T1000 (cell line): ENCODE measurements around the gene DTNB.
"Not testable (repeated sequence)": the region's sequence is repeated elsewhere in the genome, so short reads cannot be mapped to it uniquely, and the experiment has no call there.

ENCODE experiments used
- DNase-seq: peaks from one replicate; lab custom pipeline; 2025; ENCODE audit warnings: mixed read lengths; lab: John Stamatoyannopoulos, UW

Gene DTNB

DNA sequence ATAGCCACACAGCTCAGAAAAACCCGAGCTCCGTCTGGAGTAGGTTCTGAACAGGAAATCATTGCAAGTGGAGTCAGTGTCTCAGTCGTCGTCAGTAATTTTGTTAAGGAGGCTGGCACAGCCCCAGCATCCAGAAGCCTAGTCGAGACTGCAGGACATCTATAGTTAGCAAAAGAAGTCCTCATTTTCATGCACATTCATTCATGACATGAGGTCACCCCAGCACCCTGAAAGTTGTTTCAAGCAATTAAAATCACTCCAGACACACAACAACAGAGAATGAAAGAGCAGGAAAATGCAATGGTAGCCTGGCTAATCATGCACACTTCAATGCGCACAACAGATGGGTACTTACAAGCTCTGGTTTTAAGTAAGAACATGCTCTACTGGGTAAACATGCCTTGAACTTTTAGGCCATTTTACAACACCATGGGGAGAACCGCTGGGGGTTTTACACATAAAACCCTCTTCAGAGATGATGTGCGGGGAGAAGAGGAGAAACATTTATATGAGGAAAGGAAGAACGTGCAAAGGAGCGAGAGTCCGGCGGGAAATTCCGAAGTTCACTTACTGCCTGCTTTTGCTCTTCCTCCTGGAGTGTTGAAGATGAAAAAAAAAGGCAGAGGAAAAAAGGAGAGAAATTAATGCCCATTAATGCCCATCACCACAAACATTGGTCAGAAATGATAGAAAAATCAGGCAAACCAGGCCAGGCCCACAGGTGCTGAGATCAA lies 254.3 kb downstream of the DTNB start:
- DNase-seq, result no peak

DNA sequence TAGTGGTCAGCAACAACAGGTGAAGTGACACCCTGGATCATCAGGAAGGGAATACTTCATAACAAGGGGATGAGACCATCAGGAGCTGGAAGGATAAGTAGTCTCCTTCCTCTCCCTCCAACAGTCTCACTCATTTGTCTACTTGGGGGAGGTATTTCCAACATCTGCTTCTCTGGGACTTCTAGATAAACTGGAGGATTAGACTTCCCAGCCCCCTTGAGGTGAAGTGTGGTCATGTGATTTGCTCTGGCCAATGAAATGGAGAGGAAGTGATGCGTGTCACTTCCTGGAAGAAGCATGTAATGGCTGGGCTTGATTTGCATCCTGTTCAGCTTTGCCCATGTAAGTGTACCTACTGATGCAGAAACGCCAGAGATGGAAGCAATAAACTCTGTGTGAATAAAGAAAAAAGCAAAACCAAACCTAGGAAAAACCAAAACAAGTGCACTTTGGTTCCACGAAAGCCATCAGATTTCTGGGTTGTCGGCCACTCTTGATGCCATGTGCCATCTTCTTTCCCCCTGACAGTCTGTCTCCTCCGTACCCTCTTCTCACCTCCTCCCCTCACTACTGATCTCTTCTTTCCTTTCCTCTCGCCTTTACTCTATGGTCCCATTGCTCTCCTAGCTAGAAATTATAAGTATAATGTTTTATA lies 255.5 kb downstream of the DTNB start:
- no peak for DNase-seq

DNA sequence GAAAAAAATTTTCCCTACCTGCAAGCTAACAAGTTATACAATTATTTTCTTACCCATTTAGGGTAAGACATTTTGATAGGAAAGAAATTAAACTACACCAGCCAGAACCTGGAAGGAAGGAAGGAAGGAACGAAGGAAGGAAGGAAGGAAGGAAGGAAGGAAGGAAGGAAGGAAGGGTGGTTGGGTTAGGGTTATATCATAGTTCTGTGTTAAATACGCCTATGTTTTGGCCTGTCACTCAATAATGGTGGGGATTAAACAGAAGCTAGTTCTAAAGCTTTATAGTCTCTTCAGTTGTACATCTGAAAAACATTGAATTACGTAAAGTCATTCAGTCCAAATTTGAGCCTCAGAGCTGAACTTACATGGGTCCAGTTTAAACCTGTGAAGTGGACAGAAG lies 256.7 kb downstream of the DTNB start:
- no peak for DNase-seq

DNA sequence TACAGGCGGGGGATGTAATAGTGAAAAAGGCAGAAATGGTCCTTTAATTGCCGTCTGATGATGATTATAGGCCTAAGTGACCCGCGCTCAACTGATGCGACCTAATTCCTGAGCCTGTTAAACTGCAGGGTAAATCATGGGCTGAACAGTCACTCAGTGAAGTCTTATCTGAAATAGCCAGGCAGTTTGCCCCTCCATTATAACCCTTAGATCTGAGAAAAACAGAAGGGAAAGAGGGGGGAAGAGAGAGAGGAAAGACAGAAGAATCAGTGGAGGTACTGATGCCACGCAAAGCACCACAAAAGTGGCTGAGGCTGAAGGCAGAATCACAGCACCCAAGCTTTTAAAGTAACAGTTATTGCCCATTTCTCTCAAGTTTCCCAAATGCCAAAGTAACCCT lies 258.6 kb downstream of the DTNB start:
- no peak for DNase-seq

DNA sequence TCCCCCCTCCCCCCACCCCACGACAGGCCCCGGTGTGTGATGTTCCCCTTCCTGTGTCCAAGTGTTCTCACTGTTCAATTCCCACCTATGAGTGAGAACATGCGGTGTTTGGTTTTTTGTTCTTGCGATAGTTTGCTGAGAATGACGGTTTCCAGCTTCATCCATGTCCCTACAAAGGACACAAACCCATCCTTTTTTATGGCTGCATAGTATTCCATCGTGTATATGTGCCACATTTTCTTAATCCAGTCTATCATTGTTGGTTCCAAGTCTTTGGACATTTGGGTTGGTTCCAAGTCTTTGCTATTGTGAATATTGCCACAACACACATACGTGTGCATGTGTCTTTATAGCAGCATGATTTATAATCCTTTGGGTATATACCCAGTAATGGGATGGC lies 260.0 kb downstream of the DTNB start:
- DNase-seq, result not testable (repeated sequence)

DNA sequence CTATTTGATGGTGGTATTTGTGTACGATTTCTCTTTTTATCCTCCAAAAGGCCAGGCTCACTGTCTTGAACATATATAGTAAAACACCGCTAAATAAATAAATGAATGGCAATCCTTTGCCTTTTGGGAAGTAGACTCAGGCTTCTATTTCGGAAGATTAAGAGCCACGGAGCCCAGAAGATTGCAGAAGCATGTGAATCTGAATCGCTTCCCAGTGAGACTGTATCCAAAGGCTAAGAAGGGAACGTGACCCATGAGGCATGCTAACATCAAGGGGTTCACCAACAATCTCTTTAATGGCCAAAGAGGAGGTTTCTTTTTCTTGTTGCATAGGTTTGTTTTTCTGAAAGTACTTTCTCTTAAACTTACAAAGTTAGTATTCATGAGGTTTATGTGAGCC lies 261.6 kb downstream of the DTNB start:
- DNase-seq, result no peak

DNA sequence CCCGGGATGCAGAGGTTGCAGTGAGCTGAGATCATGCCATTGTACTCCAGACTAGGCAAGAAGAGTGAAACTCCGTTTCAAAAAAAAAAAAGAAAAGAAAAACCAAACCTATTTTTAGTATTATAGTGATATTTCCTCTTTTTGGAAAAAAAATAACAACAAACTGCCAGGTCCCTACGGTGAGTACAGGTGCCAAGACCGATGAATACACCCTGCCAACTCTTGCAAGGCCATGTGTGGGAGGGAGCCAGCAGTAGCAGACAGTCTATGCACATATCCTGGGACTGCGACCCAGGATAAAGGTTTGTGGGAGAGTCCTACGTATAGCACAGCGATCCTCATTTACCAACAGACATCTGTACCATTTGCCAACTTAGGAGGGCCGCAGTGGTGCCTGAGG lies 262.1 kb downstream of the DTNB start:
- DNase-seq, result no peak

DNA sequence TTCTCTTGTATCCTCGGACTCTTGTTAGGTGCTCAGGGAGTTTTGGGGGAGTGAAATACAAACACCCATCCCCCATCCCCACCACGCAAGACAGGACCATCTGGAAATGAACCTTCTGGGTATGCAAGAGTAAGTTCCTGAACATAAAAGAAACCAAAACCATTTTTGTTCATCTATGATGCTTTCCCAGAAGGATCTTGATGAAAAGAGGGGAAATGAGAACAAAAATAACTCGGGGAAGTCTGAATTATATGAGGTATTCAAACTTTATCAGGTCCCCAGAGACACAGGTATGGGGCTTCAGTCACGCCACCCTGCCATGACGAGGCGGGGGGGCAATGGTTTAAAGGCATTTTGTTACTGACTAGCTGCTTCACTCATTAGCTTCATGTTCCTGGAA lies 263.0 kb downstream of the DTNB start:
- DNase-seq, result no peak

DNA sequence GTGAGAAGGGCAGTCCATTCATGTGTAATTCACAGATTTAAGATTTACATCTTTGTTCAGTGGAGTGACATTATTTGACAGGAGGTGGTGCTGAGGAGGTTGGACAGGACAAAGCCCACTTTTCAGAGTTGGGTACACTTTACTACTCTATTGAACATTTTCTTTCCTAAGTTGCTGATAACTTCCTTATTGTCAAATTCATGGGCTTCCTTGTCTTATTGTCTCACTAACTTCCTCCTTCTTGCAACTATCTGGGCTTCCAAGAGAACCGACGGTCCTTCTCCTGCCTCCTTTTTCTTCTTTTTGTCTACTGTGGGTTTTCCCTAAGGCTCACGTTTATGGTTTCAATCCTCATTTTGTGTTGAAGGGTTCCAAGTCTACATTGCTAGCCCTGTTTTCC lies 263.9 kb downstream of the DTNB start:
- no peak for DNase-seq

DNA sequence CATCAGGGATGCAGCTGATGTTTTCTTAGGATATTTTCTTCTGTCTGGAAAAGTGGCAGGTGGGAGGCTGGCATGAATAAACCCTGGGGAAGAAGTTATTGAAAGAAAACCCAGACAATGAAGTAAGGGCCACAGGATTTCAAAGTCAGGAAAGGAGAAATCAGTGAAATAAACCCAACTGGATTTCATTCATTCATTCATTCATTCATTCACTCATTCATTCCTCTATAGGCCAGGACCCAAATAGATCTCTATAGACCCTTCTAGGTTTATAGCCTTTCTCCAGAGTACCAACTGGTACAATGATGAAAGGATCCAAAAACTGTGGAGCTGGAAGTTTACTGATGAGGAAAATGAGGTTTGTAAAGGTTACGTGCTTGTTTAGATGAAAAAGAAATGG lies 264.3 kb downstream of the DTNB start:
- DNase-seq, result no peak

DNA sequence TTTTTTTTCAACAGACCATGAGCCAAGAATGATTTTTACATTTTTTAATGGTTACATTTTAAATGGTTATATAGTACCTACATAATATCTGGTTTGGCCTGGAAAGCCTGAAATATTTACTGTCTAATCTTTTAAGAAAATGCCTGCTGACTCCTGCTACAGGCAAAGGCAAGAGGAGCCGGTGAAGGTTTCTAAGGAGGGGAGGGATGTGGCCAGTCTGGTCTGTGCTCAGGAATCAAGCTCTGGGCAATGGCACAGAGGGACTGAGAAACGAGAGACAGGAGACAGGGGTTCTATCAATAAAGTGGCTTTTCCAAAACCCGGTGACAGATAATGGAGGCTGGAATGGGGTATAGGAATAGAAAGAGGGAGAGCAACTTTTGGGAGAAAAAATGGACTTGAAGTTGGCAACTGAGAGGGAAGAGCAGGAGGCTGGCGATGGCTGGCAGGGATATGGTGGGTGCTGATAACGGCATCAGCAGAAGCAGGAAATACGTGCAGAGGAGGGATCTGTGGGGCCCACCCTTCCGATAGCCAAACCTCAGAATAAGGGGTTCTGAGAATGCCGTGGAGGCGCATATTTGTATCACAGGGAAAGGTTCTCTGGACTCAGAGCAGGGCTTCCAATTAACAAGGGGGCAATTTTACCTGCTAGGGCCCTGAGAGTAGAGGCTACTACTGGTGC lies 267.6 kb downstream of the DTNB start:
- no peak for DNase-seq

DNA sequence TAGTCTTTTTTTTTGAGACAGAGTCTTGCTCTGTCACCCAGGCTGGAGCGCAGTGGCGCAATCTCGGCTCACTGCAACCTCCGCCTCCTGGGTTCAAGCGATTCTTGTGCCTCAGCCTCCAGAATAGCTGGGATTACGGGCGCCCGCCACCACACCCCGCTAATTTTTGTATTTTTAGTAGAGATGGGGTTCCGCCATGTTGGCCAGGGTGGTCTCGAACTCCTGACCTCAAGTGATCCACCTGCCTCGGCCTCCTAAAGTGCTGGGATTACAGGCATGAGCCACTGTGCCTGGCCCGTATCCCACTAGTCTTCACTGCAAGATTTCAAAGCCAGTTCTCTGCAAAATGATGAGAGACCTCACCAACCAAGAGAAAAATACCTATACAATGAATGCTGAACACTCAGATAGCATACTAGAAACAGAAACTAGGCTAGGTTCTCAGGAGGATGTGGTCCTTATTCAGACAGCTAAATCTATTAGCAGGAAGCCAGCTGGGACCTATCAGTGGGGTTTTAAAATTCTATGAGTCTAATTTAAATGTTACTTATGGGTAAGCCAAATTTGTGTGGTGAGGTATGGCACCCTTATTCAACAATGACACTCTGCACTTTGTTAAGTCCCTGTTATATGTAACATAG lies 270.1 kb downstream of the DTNB start:
- DNase-seq, result not testable (repeated sequence)

DNA sequence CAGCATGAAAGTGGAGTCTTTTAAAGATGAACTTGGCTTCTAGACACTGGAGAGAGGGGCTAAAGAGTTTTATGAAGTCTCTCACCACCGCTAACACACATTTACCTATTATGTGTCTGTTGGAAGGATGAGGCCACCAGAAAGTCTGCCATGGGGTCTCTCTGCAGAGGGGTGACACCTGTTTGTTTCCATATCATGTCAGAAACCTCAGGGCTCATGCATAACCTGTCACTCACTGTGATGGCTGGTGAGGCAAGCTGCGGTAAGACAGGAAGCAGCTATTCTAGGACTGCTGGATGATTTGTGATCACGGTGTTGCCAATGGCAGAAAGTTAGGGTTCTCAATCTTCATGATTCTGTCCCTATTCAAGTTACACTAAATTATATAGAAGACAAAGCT lies 270.9 kb downstream of the DTNB start:
- DNase-seq, result no peak

DNA sequence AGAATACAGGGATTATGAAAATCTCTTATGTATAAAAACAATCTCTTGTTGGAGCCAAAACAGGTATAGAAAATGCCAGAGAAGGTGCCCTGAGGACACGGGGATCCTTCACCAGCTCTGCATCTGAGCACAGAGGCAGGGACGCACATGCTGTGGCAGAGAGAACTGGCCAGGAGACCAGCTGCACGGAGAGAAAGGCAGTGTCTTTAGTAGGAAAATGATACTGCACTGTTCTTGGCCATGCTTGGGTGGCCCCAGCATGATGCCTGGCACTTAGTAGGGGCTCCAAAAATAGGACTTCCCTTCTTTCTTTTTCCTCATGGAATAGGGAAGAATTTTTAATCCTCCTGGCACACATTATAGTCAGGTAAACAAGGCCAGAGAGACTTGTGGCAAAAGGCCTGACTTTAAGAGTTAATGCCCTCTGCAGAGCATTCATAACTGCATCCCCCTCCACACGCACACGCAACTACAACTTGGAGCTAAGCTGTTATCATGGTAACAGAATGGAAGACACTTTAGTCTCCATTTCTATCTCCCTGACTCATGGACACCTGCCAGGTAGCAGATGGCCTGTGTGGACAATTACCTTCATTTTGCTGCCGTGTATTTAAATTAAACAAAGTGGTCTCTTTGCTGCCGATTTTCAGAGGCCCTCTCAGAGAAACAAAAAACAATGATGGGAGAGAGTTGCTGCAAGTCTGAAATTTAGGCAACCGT lies 271.9 kb downstream of the DTNB start:
- no peak for DNase-seq

DNA sequence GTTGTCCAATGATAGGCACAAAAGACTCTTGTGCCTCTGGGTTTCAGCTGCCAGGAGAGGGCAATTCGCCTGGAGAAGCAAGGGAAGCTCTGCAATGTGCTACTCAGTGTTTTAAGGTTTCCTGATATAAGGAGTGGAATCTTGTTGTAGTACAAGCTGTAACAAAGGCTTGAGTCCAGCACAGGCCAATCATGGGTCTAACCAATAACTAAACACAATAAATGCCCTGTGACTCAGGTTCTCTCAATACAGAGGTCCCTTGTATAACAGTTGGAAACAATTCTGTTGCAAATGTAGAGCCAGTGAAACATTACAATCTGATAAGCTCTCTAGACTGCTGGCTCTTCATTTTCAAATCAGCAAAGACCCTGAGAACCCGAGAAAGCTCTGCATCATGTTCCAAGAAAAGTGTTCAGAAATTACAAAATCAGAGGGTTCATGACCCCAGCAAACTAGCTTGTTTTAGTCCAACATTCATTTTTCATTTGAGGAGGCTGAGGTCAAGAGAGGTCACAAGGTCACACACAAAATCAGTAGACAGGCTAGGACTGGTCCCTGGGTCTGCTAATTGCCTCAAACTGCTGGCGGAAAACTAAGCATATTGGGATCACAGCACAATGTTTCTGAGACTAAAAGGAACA lies 272.7 kb downstream of the DTNB start:
- no peak for DNase-seq

DNA sequence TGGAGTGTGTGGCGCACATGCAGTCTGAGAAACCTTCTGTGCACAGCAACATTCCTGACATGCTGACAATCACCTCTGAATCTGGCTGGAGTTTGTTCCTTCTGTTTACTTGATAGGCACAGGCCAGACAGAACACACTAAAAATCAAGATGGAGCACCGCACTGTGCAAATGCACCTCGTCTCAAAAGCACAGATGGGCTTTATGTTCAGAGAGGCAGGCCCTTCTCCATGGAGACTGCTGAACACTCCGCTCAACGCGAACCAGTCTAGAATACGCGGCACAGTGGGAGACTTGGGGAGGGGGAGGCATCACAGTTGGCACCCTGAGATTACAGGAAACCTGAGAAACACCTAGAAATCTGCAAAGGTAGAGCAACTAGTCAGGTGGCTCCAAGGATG lies 273.2 kb downstream of the DTNB start:
- DNase-seq, result no peak

DNA sequence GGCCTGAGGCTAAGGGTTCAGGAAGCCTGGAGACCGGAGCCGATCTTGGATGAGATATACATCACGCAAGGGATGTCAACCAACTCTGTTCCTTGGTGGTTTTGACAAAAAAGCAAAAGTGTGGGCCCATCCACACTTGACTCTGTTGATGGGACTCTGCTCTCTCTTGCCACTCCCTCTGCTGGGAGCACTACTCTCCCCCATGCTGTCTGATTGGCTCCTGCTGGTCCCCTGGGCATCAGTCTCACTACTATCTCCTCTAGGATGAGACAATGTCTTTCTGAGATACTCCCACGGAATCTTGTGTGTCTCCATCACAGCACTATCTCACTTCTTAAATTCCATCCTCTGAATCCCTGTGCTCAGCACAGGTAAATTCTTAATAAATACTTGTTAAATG lies 274.8 kb downstream of the DTNB start:
- DNase-seq, result no peak

DNA sequence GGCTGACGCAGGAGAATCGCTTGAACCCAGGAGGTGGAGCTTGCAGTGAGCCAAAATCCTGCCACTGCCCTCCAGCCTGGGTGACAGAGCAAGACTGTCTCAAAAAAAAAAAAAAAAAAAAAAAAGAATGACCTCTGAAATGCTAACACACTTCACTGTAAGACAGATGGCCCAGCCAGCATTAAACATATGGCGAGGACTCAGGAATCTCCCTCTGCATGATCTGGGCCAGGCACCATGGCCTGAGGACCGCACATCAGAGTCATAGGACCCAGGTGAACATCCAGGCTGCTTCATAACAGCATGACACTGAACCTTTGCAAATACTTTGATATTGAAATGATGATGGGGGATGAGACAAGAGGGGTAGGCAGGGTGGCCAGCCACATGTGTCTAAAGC lies 275.6 kb downstream of the DTNB start:
- no peak for DNase-seq

DNA sequence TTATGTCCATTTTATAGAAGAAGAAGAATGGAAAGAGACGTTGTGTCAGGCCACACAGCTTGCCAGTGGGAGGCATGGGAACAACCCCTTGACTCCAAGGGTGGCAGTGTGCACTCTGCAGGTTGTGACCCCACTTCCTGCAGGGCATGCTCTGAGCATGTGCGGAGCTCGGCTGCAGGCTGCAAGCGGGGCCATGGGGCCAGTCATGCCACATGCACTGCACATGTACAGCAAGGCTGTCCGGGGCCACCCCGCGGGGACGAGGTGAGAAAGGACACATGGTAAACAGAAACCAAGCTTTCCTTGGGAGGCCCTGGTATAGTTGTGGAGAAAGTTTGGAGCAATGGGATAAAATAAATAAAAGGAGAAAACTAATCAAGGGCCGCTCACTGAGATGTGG lies 284.2 kb downstream of the DTNB start:
- DNase-seq, result no peak

DNA sequence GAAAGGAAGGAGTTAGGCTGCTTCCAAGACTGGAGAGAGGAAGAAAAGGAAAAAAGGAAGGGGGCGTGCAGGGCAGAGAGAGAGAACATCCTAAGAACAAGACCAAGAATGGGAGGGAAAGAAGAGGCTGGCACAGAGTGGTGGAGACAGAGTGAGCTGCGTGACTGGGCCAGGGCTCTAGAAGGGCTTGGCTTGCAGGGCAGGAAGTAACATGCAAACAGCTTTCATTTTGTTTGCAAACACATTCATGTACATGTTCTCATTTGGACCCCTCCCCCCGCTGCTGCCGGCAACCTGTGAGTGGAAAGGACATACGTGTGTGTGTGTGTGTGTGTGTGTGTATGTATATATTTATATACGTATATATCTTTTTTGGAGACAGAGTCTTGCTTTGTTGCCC lies 284.9 kb downstream of the DTNB start:
- DNase-seq, result no peak

DNA sequence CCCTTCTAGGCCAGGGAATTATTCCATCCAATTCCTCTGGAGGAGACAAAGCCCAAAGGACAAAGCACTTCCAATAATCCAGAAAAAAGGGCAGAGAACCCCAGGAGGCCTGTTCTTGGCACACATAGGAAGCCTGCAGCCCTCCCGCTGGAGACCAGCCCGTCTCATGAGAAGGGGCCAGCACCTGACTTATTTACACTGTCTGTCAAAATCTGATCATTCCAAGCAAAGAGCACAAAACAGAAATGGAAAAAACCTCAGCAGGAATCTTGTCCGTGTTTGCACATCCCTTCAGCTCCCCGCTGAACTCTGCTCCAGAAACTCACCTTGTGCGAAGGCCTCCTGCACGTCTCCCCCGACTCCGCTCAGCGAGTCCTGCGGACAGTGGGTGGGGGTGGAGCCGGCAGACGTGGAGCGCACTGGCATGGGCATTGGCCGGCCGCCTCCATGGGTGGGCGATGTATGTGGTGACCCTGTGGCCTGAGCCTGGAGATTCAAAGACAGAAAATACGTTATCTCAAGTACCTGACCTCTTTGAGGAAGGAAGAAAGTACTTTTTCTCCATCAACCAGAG lies 285.4 kb downstream of the DTNB start:
- no peak for DNase-seq
